SJCRH30 (cell line): ENCODE results near the gene MYH11. TPM values are rescaled to one million over a fixed set of nuclear protein-coding genes. Genes with fewer than 3 reads are reported as not detected.
A peak's percentile ranks its signal among the peaks of the same experiment; 100 is the strongest.

Experiments
- DNase-seq, 2 experiments: peaks; one replicate each; pipeline ENCODE4 v3.0.0-alpha.2; 2015 to 2020
- H3K27ac ChIP-seq: fragments of 250-450 bp; sonication (Bioruptor Pico); 2 replicates; pipeline ENCODE4 v1.5.1; 2020; ENCODE audit warnings: mild to moderate bottlenecking, moderate library complexity
- H3K27me3 ChIP-seq: fragments of 250-450 bp; sonication (Bioruptor Pico); 2 replicates; pipeline ENCODE4 v1.5.1; 2020; ENCODE audit warnings: mild to moderate bottlenecking, moderate library complexity
- H3K36me3 ChIP-seq: fragments of 250-450 bp; sonication (Bioruptor Pico); 2 replicates; pipeline ENCODE4 v1.5.1; 2020; ENCODE audit warnings: mild to moderate bottlenecking, moderate library complexity
- H3K4me1 ChIP-seq: fragments of 250-450 bp; sonication (Bioruptor Pico); 2 replicates; pipeline ENCODE4 v1.5.1; 2020; ENCODE audit warnings: mild to moderate bottlenecking, moderate library complexity
- H3K4me3 ChIP-seq: fragments of 250-450 bp; sonication (Bioruptor Pico); 2 replicates; pipeline ENCODE4 v1.5.1; 2020; ENCODE audit warnings: mild to moderate bottlenecking, moderate library complexity
- H3K9me3 ChIP-seq: fragments of 250-450 bp; sonication (Bioruptor Pico); replicated peaks from 2 replicates; pipeline ENCODE4 v1.5.1; 2020; ENCODE audit warnings: mild to moderate bottlenecking, moderate library complexity
- total RNA-seq: library from RNA; depleted of rRNA; stranded (reverse); fragments of >200 nt; shearing (Covaris generic); gene quantifications from 2 replicates; pipeline ENCODE4 v1.2.3, GENCODE V29; 2014

MYH11 gene
- total RNA-seq, 1 experiment from 2014 or later: 0.08 TPM

DNA sequence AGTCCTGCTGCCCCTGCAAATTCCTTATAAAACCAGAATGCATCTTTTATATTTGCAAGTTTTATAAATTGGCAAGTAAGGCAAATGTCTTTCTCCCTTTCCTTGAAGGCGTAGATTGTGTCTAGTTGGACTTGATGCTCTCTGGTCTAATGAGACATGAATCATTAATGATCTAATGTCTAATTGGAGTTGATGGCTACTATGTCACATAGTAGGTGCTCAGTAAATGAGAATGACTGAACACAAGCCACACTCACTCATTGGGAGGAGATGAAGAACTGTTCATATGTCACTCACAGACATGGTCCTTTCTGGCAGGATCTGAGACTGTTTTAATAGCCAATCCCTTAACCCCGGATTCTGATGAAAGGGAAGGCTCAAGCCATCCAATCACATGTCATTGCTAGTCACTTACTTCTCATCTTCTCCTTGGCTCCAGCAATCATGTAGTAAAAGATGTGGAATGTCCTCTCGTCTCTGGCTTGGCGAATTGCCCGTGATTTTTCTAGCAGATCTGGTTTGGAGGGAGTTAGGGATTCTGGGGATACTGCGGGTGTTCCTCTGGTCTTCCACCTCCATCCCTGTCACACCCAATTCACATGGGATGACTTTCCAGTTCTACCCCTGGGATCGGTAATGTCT lies 81.0 kb downstream of the MYH11 start:
- Histone ChIP-seq H3K9me3 (no peaks in the 10 kb centered on the region), H3K27ac (no peak overlapping the region), H3K4me1 (no peaks in the 10 kb centered on the region), H3K4me3 (no peak overlapping the region), H3K36me3 (no peaks in the 10 kb centered on the region), H3K27me3 (0 out of 2 replicates have a peak, but pooled peaks cover 3% of the 10 kb centered on the region)
- DNase-seq: no peak

- Histone ChIP-seq H3K27ac (no peak overlapping the region), H3K9me3 (no peaks in the 10 kb centered on the region), H3K36me3 (no peaks in the 10 kb centered on the region), H3K4me1 (no peaks in the 10 kb centered on the region), H3K4me3 (no peak overlapping the region), H3K27me3 (0 out of 2 replicates have a peak, but pooled peaks cover 3% of the 10 kb centered on the region)
- peak; percentile 22 to 58 for DNase-seq
These were observed 81.6 kb downstream of the MYH11 start for GRCh38 chr16:15775209-15775608.

DNA sequence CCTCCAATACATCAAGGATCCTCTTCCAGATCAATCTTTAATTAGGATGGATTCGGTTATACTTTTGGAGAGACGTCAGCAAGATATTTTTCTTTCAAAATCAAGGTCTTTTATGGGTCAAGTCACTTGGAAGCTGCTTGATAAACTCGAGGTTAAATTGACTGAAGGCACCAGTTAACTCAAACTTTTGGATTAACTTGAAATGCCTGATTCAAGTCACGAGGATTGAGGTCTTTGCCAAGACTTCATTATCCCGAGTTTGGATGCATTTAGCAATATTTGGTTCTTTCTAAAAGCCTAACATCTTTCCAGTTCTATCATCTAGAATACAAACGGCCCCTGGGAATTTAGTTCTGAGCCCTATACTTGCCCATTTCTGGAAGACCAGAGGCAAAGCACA lies 82.9 kb downstream of the MYH11 start:
- Histone ChIP-seq H3K27me3 (0 out of 2 replicates have a peak, but pooled peaks cover 3% of the 10 kb centered on the region), H3K36me3 (no peaks in the 10 kb centered on the region), H3K4me1 (no peaks in the 10 kb centered on the region), H3K27ac (no peak overlapping the region), H3K4me3 (no peak overlapping the region), H3K9me3 (no peaks in the 10 kb centered on the region)
- DNase-seq: no peak

- H3K36me3 ChIP-seq: no peaks in the 10 kb centered on the region
- no peak overlapping the region for H3K27ac ChIP-seq
- H3K4me3 ChIP-seq: no peak overlapping the region
- no peaks in the 10 kb centered on the region for H3K9me3 ChIP-seq
- H3K4me1 ChIP-seq: no peaks in the 10 kb centered on the region
- no peak for DNase-seq
- H3K27me3 ChIP-seq: 0 out of 2 replicates have a peak, but pooled peaks cover 3% of the 10 kb centered on the region
These were observed 84.1 kb downstream of the MYH11 start for GRCh38 chr16:15772579-15773293.

DNA sequence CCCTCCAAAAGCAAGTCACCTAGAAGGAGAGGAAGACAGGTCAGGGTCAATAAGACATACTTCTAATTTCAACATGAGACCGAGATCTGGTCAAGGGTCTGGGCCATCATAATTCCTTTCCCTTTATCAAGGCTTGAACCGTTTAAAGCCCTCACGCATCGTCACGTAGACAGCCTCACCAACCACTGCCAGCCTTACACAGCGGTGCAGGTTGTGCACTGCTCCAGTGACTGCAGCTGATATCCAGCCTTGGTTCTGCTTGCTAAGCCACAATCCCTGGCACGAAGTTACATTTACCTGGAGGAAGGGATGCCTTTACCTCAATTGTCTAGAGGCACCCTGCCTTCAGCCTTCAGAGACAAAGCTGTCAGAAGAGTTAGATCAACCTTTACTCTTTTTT lies 85.1 kb downstream of the MYH11 start:
- no peak overlapping the region for H3K4me3 ChIP-seq
- no peak for DNase-seq
- 0 out of 2 replicates have a peak, but pooled peaks cover 3% of the 10 kb centered on the region for H3K27me3 ChIP-seq
- H3K9me3 ChIP-seq: no peaks in the 10 kb centered on the region
- H3K4me1 ChIP-seq: no peaks in the 10 kb centered on the region
- H3K36me3 ChIP-seq: no peaks in the 10 kb centered on the region
- no peak overlapping the region for H3K27ac ChIP-seq

- Histone ChIP-seq H3K4me1 (no peaks in the 10 kb centered on the region; the same call in 1 of the 2 replicates), H3K27me3 (no peaks in the 10 kb centered on the region), H3K4me3 (no peak overlapping the region), H3K36me3 (no peaks in the 10 kb centered on the region), H3K27ac (no peak overlapping the region), H3K9me3 (no peaks in the 10 kb centered on the region)
- no peak for DNase-seq
These were observed 86.3 kb downstream of the MYH11 start for GRCh38 chr16:15770512-15770911.

GRCh38 chr16:15770107-15770506 lies 86.7 kb downstream of the MYH11 start:
- Histone ChIP-seq H3K4me3 (no peak overlapping the region), H3K27ac (no peak overlapping the region), H3K4me1 (no peaks in the 10 kb centered on the region; the same call in 1 of the 2 replicates), H3K9me3 (no peaks in the 10 kb centered on the region), H3K27me3 (no peaks in the 10 kb centered on the region), H3K36me3 (no peaks in the 10 kb centered on the region)
- no peak for DNase-seq

DNA sequence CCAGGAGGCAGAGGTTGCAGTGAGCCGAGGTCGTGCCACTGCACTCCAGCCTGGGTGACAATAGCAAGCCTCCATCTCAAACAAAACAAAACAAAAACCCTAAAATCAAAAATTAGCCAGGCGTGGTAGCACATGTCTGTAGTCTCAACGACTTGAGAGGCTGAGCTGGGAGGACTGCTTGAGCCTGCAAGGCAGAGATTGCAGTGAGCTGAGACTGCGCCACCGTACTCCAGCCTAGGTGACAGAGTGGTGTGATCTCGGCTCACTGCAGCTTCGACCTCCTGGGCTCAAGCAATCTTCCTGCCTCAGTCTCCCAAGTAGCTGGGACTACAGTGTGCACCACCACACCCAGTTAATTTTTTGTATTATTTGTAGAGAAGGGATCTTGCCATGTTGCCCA lies 87.6 kb downstream of the MYH11 start:
- no peaks in the 10 kb centered on the region; the same call in 1 of the 2 replicates for H3K4me1 ChIP-seq
- no peak for DNase-seq
- H3K9me3 ChIP-seq: no peaks in the 10 kb centered on the region
- H3K27me3 ChIP-seq: no peaks in the 10 kb centered on the region
- no peak overlapping the region for H3K4me3 ChIP-seq
- no peaks in the 10 kb centered on the region for H3K36me3 ChIP-seq
- H3K27ac ChIP-seq: no peak overlapping the region

- Histone ChIP-seq H3K36me3 (no peaks in the 10 kb centered on the region), H3K9me3 (no peaks in the 10 kb centered on the region), H3K4me3 (no peak overlapping the region), H3K27me3 (no peaks in the 10 kb centered on the region), H3K27ac (no peak overlapping the region), H3K4me1 (no peaks in the 10 kb centered on the region; the same call in 1 of the 2 replicates)
- DNase-seq: no peak
These were observed 88.6 kb downstream of the MYH11 start for GRCh38 chr16:15768201-15768600.

DNA sequence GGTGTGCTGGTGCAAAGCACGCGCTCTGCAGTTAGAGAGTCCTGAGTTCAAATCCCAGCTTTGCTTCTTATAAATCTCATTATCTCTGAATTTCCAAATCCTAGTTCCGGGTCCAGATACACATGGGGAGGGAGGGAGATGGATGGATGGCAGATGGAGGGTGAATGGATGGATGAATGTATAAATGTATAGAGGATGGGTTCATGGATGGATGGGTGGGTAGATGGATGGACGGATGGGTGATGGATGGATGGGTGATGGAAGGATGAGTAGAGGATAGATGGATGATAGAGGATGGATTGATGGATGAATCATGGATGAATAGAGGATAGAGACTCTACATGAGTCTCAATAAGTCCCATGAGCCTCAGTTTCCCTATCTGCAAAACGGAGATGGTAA lies 89.9 kb downstream of the MYH11 start:
- Histone ChIP-seq H3K9me3 (no peaks in the 10 kb centered on the region), H3K36me3 (no peaks in the 10 kb centered on the region), H3K27me3 (no peaks in the 10 kb centered on the region), H3K4me3 (no peak overlapping the region), H3K27ac (no peak overlapping the region), H3K4me1 (no peaks in the 10 kb centered on the region; the same call in 1 of the 2 replicates)
- no peak for DNase-seq

DNA sequence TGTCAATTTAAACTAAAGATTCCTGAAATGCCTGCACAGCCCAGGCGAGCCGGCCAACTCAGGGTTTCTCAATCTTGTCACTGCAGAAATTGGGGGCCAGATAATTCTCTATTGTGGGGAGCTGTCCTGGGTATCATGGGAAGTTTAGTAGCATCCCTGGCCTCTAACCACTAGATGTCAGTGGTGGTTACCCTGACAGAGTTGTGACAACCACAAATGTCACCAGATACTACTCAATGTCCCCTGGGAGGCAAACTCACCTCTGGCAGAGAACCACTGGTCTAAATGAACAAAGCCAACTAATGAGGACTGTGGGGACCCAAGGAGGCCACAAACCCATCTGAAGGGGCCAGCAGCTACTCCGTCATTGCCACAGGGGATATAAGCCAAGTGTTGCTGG lies 90.9 kb downstream of the MYH11 start:
- H3K9me3 ChIP-seq: no peaks in the 10 kb centered on the region
- H3K4me1 ChIP-seq: no peaks in the 10 kb centered on the region; the same call in 1 of the 2 replicates
- H3K36me3 ChIP-seq: no peaks in the 10 kb centered on the region
- DNase-seq: peak; percentile 56 to 76
- H3K27me3 ChIP-seq: no peaks in the 10 kb centered on the region
- H3K4me3 ChIP-seq: no peak overlapping the region
- H3K27ac ChIP-seq: no peak overlapping the region

DNA sequence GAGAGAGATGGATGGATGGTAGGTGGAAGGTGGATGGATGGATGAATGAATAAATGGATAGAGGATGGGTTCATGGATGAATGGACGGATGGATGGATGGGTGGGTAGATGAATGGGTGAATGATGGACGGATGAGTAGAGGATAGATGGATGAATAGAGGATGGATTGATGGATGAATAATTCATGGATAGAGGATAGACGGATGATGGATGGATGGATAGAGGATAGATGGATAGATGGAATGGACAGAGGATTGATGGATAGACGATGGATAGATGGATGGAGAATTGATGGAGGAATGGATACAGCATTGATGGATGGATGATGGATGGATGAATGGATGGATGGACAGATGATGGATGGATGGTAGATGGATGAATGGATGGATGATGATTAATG lies 91.7 kb downstream of the MYH11 start:
- Histone ChIP-seq H3K27me3 (no peaks in the 10 kb centered on the region), H3K9me3 (no peaks in the 10 kb centered on the region), H3K36me3 (no peaks in the 10 kb centered on the region), H3K27ac (no peak overlapping the region), H3K4me3 (no peak overlapping the region), H3K4me1 (no peaks in the 10 kb centered on the region; the same call in 1 of the 2 replicates)
- no peak for DNase-seq

DNA sequence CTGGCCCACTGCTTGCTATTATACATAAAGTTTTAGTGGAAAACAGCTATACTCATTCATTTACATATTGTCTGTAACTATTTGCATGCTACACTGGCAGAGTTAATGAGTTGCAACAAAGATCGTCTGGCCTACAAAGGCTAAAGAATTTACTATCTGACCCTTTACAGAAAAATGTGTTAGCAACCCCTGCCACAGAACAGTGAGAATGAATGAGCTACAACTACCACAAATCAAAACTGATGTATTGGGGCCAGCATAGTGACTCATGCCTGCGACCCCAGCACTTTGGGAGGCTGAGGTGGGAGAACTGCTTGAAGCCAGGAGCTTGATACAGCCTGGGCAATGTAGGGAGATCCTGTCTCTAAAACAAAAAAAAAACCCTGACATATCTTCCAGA lies 92.7 kb downstream of the MYH11 start:
- H3K4me3 ChIP-seq: no peak overlapping the region
- no peaks in the 10 kb centered on the region for H3K9me3 ChIP-seq
- H3K27me3 ChIP-seq: no peaks in the 10 kb centered on the region

DNA sequence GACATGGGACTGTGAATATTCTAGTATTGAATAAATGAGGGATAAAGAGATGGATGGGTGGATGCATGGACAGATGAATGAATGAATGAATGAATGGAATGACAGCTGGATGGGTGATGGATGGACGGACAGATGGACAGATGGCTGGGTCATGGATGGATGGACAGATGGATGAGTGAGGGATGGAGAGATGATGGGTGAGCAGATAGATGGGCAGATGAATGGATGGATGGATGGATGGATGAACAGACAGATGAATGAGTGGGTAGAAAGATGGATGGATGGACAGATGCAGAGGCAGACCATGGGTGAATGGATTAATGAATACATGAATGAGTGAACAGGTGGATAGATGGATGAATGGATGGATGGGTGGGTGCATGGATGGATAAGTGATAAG lies 96.7 kb downstream of the MYH11 start:
- no peaks in the 10 kb centered on the region for H3K9me3 ChIP-seq

More for the DNA sequence above, 92.7 kb downstream of the MYH11 start:
- no peaks in the 10 kb centered on the region; the same call in 1 of the 2 replicates for H3K4me1 ChIP-seq
- no peaks in the 10 kb centered on the region for H3K36me3 ChIP-seq
- no peak overlapping the region for H3K27ac ChIP-seq
- no peak for DNase-seq

DNA sequence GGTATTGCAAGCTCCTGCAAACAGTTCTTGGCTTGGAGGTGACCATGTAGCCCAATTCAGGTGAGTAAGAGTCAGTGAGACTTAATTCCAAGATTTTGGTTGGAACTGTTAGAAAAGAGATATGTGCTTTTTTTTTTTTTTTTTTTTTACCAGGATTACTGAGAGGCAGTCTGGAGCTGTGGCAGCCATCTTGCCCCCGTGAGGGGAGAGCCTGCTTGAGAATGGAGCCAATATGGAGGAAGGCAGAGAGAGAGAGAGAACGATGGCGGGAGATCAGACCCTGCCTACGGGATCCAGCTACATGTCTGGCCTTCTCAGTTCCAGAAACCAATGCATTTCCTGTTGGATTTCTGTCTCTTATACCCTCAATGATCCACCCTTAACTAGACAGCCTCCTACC lies 97.8 kb downstream of the MYH11 start:
- Histone ChIP-seq H3K4me3 (no peak overlapping the region), H3K36me3 (no peaks in the 10 kb centered on the region), H3K4me1 (no peaks in the 10 kb centered on the region), H3K27me3 (no peaks in the 10 kb centered on the region), H3K27ac (no peak overlapping the region), H3K9me3 (no peaks in the 10 kb centered on the region)
- no peak for DNase-seq

More for the DNA sequence above, 96.7 kb downstream of the MYH11 start:
- no peaks in the 10 kb centered on the region for H3K36me3 ChIP-seq
- no peaks in the 10 kb centered on the region for H3K4me1 ChIP-seq
- no peak overlapping the region for H3K4me3 ChIP-seq
- no peaks in the 10 kb centered on the region for H3K27me3 ChIP-seq
- no peak for DNase-seq
- H3K27ac ChIP-seq: no peak overlapping the region
